GM18861 (cell line): ENCODE data around the gene RAB3GAP2.
"Not testable (repeated sequence)": the region's sequence is repeated elsewhere in the genome, so short reads cannot be mapped to it uniquely, and the experiment has no call there.

Experiments used
- ATAC-seq: cut with Tn5 transposase; IDR thresholded peaks from one replicate; pipeline ENCODE4 v1.9.1; 2021; ENCODE audit not compliant: unreplicated experiment

The RAB3GAP2 gene

DNA sequence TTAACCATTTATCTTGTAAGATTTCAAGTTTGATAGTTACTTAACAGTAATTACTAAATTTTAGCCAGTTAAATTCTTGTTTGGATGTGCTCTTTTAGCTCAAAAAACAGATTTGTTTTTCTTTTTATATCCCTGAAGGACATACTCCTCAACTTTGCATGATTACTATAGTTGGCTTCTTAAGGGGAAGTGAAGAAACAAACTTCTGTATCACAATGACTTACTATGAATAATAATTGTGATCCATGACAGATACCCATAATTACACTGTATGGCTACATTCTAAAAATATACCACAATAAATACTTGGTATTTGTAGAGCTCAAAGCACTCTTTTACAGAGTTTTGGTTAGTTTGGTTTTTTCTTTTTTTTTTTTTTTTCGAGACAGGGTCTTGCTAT is 122.5 kb downstream of the RAB3GAP2 start:
- peak; percentile 60 for ATAC-seq

DNA sequence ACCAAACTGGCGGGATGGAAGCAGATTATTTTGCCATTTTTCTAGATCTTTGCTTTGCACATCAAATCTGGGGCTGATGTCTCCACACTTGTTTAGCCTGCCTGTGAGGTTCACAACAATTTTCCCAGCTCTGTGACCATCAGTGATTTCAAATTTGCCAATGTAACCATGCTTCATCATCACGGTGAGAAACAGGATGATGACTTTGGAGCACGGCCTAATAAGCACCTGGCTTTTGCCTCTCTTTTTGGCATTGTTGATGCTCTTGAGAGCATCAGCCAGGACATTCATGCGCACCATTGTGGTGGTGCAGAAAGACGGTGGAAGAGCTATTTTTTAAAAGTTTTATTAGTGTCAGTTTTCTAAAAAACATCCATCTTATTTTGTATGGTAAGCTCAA is 128.2 kb downstream of the RAB3GAP2 start:
- no peak for ATAC-seq

DNA sequence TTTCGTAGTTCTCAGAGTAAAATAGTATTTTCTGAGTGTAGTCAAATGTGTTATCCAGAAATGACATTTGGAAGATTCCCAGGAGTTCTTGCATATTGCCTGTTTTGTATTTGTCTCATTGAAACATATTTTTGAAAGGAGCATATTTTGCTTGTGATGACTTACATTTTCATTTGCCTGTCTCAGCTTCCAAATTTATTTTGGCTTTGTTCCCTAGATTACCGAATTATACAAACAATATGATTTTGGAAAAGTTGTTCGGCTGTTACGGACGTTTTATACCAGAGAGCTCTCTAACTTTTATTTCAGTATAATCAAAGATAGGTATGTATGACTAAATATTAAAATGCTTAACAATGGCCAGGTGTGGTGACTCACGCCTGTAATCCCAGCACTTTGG is 132.3 kb downstream of the RAB3GAP2 start:
- ATAC-seq: no peak

DNA sequence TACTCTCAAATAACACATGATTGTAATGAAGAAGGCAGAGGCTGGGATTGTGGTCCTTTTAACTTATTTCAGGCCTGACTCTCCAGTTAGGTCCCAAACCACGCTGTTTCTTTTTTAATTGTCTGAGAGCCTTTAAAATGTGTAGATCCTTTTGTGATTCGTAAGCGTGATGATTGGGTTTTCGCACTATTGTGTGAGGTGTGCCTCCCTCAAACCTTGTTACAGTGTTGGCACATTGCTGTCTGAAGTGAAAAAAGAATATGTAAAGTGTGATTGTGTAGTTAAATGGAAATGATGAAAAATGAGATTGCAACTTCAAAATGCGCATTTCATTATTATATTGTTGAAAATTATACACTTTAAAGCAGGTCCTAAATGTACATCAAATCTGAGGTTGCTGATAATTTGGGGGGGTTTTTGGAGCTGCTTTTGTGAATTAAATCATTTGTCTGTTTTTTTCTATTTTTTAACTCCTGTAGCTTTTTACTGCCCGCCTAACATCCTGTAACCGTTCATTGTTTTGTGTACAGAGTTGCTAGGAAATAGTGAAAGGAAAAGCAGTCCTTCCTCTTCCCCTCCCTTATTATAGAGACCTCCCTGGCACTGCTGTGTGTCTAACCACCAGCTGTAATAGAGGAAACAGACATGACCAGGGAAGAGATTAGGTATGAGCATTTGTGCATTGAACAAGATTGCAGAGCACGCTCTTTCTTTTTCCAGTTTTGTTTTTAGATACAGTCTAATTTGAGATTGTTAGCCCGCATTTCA is 135.1 kb downstream of the RAB3GAP2 start:
- no peak for ATAC-seq

DNA sequence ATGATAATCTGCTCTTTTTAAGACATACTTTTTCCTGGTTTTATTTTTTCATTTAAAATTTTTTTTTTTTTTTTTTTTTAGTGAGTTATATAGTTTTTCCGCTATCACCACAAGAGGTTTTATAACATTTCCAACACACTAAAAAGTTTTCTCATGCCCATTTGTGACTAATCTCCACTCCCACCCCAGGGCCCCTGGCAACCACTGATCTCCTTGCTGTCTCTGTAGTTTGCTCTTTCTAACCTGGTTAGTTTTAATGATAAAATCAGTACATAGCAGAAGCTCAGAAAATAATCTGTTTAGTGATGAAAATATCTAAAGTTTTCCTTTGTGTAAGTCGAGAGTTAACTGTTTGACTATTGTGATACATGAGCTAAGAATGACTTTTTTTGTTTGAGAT is 136.5 kb downstream of the RAB3GAP2 start:
- no peak for ATAC-seq

DNA sequence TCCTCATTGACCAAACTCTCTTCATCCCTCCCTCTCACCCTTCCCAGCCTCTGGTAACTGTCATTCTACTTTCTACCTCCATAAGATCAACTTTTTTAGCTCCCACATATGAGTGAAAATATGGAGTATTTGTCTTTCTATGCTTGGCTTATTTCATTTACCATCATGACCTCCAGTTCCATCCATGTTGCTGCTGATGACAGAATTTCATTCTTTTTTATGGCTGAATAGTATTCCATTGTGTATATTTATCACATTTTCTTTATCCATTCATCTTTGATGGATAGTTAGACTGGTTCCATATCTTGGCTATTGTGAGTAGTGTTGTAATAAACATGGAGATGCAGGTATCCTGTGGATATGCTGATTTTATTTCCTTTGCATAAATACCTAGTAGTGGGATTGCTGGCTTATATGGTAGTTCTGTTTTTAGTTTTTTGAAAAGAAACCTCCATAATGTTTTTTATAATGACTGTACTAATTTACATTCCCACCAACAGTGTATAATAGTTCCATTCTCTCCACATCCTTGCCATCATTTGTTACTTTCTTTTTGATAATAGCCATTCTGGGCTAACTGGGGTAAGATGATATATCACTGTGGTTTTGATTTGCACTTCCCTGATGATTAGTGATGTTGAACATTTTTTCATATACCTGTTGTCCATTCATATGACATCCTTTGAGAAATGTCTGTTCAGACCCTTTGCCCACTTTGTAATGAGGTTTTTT is 142.6 kb downstream of the RAB3GAP2 start:
- no peak for ATAC-seq

DNA sequence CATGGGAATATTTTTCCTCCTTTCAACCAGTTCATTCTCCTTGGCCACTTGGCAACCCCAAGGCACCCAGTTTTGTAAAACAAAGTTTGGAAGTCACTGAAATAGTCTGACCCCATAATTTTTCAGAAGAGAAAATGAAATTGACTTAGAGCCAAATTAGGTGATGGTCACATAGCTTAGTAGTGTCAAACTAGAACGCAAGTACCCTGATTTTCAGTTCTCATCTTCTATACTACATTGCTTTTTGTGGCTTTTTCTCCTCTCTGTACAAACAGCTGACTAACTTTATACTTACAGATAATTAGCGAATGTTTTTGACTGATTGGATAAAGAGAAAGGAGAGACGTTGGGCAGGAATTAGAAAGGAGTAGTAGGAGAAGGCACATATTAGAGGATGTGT is 145.2 kb downstream of the RAB3GAP2 start:
- no peak for ATAC-seq

DNA sequence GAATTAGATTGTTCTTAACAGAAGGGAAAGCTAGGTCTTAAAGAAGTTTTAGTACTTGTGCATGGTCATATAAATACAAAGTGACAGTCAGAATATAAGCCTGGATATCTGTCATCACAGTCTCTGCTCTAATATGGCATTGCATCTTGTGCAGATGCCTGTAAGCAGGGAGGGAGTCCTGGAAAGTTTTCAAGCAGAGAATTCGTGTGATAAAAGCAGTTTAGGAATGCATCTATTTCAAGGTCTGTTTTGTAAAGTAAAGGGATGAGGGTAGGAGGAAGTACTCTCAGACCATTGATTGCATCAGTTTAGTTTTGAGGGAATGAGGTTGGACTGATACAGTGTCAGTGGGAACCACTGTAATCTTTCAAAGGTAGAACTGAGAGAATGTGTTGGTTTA is 147.7 kb downstream of the RAB3GAP2 start:
- ATAC-seq: no peak

DNA sequence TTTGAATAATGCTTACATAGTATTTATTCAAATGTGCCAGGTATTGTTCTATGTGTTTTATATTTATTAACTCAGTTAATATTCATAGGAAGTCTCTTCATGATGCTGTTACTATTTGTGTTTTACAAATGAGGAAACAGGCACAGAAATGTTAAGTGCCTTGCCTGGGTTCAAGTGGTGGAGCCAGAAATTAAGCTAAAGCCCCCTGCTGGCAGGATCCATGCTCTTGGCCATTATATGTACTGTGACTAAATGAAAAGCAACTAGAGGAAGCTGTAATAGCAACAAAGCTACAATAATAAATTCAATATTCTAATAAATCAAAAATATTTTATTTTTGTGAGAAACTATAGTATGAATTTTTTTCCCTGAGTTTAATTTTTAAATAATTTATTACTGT is 148.4 kb downstream of the RAB3GAP2 start:
- no peak for ATAC-seq

DNA sequence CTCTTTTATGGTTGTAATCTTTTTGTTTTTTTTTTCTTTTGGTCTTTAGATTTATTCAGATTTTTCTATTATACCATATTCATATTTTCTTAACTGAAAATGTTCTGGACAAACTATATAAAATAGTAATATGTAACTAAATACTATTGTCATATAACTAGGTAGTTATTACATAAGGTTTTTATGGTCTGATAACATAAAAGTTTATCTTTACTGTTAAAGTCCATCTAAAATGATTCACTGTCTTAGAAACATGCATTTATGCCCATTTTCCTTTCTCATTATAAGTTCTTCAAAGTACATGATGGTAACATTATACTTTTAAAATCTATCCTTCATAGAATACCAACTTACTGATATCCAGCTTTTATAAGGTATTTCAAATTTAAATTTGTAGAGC is 149.2 kb downstream of the RAB3GAP2 start:
- no peak for ATAC-seq

DNA sequence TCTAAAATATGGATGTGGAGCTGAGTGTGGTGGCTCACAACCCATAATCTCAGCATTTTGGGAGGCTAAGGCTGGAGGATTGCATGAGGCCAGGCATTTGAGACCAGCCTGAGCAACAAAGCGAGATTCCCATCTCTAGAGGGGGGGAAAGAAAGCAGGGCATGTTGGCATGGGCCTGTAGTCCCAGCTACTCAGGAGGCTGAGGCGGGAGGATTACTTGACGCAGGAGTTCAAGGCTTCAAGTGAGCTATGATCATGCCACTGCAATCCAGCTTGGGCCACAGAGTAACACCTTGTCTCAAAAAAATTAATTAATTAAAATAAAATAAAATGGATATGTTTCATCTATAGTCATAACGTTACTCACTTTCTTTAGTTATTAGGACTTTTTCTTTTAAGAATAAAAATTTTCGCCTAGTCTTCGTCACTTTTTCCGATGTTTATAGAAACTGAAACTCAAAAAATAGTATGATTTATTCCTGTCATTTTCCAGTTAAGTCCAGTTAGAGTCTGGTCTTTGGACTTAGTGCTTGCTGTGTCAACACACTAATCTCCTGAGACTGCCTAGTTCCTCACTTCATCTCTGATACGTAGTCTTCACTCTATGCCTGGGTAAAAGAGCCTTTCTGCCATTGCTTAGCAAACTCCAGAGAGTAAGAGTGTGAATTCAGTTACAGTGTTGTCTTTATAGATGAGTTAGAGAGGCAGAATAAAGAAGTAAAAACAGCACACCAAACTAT is 150.3 kb downstream of the RAB3GAP2 start:
- ATAC-seq: no peak

DNA sequence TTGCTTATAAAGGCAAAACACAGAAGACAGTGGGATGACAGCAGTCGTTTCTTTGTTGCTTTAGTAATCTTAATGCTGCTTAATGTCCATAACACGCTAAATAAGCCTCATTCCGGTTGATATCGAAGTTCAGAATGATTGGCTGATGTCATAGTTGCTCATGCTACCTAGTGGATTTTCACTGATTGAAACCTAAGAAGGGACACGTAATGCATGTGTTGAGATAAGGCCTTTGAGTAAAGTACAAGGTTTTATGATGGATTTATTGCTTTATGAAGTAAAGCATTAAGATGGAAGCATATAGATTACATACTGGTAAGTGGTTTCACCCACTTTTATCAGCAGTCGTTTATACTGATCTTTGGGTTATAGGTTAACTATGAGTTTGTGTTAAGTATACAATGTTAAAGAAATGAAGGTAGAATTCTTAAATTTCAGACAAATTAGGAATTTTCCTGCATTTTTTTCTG is 153.2 kb downstream of the RAB3GAP2 start:
- no peak for ATAC-seq

DNA sequence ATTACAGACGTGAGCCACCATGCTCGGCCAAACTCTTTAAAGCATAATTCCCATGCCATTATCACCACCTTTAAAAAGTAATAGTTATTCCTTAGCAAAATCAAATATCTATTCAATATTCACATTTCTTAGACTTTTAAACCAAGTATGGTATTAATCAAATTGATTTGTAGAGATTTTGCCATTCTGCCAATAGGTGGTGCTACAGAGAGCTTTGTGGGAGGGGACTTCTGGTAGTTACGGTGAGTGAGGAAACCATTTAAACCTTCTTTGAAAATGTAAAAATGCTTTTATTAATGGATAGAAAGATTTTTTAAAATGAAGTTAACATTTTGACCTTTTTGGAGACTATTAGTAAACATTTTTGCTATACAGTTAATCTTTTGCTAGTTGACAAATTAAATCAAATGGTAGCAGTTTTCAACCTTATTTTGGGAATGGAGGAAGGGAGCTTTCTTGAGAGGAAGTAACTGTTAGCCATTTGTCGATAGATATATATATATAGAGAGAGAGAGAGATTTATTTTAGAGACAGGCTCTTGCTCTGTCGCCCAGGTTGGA is 159.0 kb downstream of the RAB3GAP2 start:
- no peak for ATAC-seq

DNA sequence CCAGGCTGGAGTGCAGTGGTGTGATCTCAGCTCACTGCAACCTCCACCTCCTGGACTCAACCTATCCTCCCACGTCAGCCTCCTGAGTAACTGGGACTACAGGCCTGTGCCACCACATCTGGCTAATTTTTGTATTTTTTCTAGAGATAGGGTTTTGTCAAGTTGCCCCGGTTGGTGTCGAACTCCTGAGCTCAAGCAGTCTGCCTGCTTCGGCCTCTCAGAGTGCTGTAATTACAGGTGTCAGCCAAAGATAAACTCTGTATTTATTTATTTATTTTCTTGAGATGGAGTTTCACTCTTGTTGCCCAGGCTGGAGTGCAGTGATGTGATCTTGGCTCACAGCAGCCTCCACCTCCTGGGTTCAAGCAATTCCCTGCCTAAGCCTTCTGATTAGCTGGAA is 159.7 kb downstream of the RAB3GAP2 start:
- ATAC-seq: not testable (repeated sequence)

DNA sequence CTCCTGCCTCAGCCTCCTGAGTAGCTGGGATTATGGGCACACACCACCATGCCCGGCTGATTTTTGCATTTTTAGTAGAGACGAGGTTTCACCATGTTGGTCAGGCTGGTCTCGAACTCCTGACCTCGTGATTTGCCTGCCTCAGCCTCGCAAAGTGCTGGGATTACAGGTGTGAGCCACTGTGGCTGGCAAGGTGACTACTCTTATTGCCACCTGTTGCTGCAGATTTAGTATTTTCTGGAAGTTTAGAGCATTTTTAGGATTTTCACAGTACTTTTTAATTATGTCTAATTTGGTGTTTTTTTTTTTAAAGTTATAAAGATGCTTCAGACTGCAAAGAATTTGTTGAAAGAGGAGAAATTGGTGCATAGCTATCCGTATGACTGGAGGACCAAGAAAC is 161.8 kb downstream of the RAB3GAP2 start:
- not testable (repeated sequence) for ATAC-seq

DNA sequence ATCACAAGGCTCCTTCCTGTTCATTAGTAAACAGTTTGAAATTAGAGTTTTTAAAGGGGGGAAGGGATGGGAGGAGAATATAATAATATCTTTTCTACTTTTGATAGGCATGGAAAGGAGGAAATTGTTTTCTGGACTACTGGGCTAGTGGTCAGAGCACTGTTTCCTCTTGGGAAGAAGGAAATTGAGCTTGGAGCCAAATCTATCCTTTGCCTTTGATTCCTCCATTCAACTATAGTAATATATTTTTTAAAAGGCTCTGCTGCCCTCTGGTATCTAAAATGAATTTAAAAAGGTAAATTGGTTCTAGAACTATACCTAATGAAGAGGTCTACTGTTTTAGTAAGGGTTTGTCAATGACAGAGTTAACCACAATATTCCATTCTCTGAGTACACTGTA is 172.4 kb downstream of the RAB3GAP2 start:
- ATAC-seq: no peak
